ENCODE data around the gene POC5. TPM values are rescaled to one million over a fixed set of nuclear protein-coding genes. Genes with fewer than 3 reads are reported as not detected.
"Not testable (repeated sequence)": the region's sequence is repeated elsewhere in the genome, so short reads cannot be mapped to it uniquely, and the experiment has no call there.

POC5 gene
- total RNA-seq, 2 donors from 2014 or later, result 7.5 to 8.9 TPM

GRCh38 chr5:75710637-75711036 is 6.6 kb downstream of the POC5 start:
- TF ChIP-seq CTCF (IDR thresholded peaks at IDR 0.05), result no peak
- no peak for TF ChIP-seq POLR2A (IDR thresholded peaks at IDR 0.05)
- no peak overlapping the region for H3K27ac ChIP-seq
- peak in 1 of 4 donors; percentile 14 for DNase-seq
- H3K27me3 ChIP-seq, result no peaks in the 10 kb centered on the region
- peaks cover 0 to 2% of the 10 kb centered on the region in 2 donors for H3K36me3 ChIP-seq (replicated peaks in 1 of 2; ENCODE audit: insufficient read depth in 1 of 2, low read depth in 2 of 2)
- H3K9me3 ChIP-seq, result no peaks in the 10 kb centered on the region
- no peak for ATAC-seq
- intact Hi-C loops (cut with DNase I), result no loop called here
- no peak overlapping the region for H3K4me3 ChIP-seq
- 71 to 74% methylated on average over 1 of the region's 1 CpG for WGBS, 2 donors
- peaks cover 9% of the 10 kb centered on the region for H3K4me1 ChIP-seq

GRCh38 chr5:75707911-75708509 is 9.2 kb downstream of the POC5 start:
- Histone ChIP-seq H3K36me3 (replicated peaks in 1 of 2; ENCODE audit: insufficient read depth in 1 of 2, low read depth in 2 of 2) (peaks cover 0 to 3% of the 10 kb centered on the region in 2 donors), H3K27ac (no peak overlapping the region), H3K4me3 (no peak overlapping the region), H3K9me3 (no peaks in the 10 kb centered on the region), H3K4me1 (peaks cover 6% of the 10 kb centered on the region), H3K27me3 (no peaks in the 10 kb centered on the region)
- ATAC-seq, result no peak
- intact Hi-C loops (cut with DNase I), result no loop called here
- 75 to 84% methylated on average over 1 of the region's 1 CpG for WGBS, 2 donors
- no peak for DNase-seq
- no peak for TF ChIP-seq POLR2A (IDR thresholded peaks at IDR 0.05)
- TF ChIP-seq CTCF (IDR thresholded peaks at IDR 0.05), result no peak

GRCh38 chr5:75706775-75707174 is 10.5 kb downstream of the POC5 start:
- peaks cover 6% of the 10 kb centered on the region for H3K4me1 ChIP-seq
- no peak overlapping the region for H3K27ac ChIP-seq
- DNase-seq (no peak), ATAC-seq (no peak)
- TF ChIP-seq CTCF (IDR thresholded peaks at IDR 0.05), result no peak
- no peak for TF ChIP-seq POLR2A (IDR thresholded peaks at IDR 0.05)
- peaks cover 0 to 8% of the 10 kb centered on the region in 2 donors for H3K36me3 ChIP-seq (replicated peaks in 1 of 2; ENCODE audit: insufficient read depth in 1 of 2, low read depth in 2 of 2)
- no peaks in the 10 kb centered on the region for H3K9me3 ChIP-seq
- intact Hi-C loops (cut with DNase I), result no loop called here
- 23 to 45% methylated on average over 3 of the region's 3 CpGs for whole genome bisulfite sequencing, 2 donors
- H3K27me3 ChIP-seq, result no peaks in the 10 kb centered on the region
- no peak overlapping the region for H3K4me3 ChIP-seq

GRCh38 chr5:75706016-75706415 is 11.2 kb downstream of the POC5 start:
- WGBS, 2 donors, result 83 to 93% methylated on average over 1 of the region's 1 CpG
- Histone ChIP-seq H3K36me3 (replicated peaks in 1 of 2; ENCODE audit: insufficient read depth in 1 of 2, low read depth in 2 of 2) (peaks cover 0 to 8% of the 10 kb centered on the region in 2 donors), H3K27ac (no peak overlapping the region), H3K9me3 (no peaks in the 10 kb centered on the region), H3K27me3 (no peaks in the 10 kb centered on the region), H3K4me3 (no peak overlapping the region), H3K4me1 (peaks cover 6% of the 10 kb centered on the region)
- ATAC-seq (no peak), DNase-seq (no peak)
- TF ChIP-seq CTCF (IDR thresholded peaks at IDR 0.05), result no peak
- no peak for TF ChIP-seq POLR2A (IDR thresholded peaks at IDR 0.05)
- intact Hi-C loops (cut with DNase I), result no loop called here

GRCh38 chr5:75701856-75702255 is 15.4 kb downstream of the POC5 start:
- 93% methylated on average over 4 of the region's 4 CpGs for WGBS, 2 donors

GRCh38 chr5:75695472-75696351 is 21.5 kb downstream of the POC5 start:
- WGBS, 2 donors, result 87 to 92% methylated on average over 21 to 22 of the region's 22 CpGs
- intact Hi-C loops (cut with DNase I), result not testable (repeated sequence)

More at GRCh38 chr5:75701856-75702255, 15.4 kb downstream of the POC5 start:
- intact Hi-C loops (cut with DNase I), result no loop called here
- Histone ChIP-seq H3K27ac (no peak overlapping the region), H3K4me1 (peaks cover 4% of the 10 kb centered on the region), H3K27me3 (no peaks in the 10 kb centered on the region), H3K4me3 (no peak overlapping the region), H3K36me3 (replicated peaks in 1 of 2; ENCODE audit: insufficient read depth in 1 of 2, low read depth in 2 of 2) (peaks cover 0 to 8% of the 10 kb centered on the region in 2 donors), H3K9me3 (no peaks in the 10 kb centered on the region)
- no peak for DNase-seq
- no peak for ATAC-seq
- TF ChIP-seq POLR2A (IDR thresholded peaks at IDR 0.05) (no peak), CTCF (IDR thresholded peaks at IDR 0.05) (no peak)

More at GRCh38 chr5:75695472-75696351, 21.5 kb downstream of the POC5 start:
- H3K4me1 ChIP-seq; H3K4me3 ChIP-seq; DNase-seq; H3K9me3 ChIP-seq; H3K27me3 ChIP-seq; ATAC-seq; H3K27ac ChIP-seq; H3K36me3 ChIP-seq (replicated peaks in 1 of 2; ENCODE audit: insufficient read depth in 1 of 2, low read depth in 2 of 2): not testable (repeated sequence)

Data from body of pancreas (tissue), 4 donors.